IPS-NIHi7 (cell line): Measurements from ENCODE around the gene POLR2J3.
"Not testable (repeated sequence)": the region's sequence is repeated elsewhere in the genome, so short reads cannot be mapped to it uniquely, and the experiment has no call there.

Experiments used
- DNase-seq: peaks from one replicate; pipeline ENCODE4 v3.0.0; 2012; ENCODE audit warnings: mixed read lengths; ENCODE audit errors: extremely low spot score

Gene POLR2J3

GRCh38 chr7:102520797-102521196 lies 51.6 kb downstream of the POLR2J3 start:
- DNase-seq = not testable (repeated sequence)

- DNase-seq = not testable (repeated sequence)
These were observed 54.7 kb downstream of the POLR2J3 start, which contains the start of gene RASA4B for GRCh38 chr7:102517550-102518147. TSS of gene RASA4B (minus strand) at chr7:102517777. CDS start at chr7:102517710, 67 bp downstream.
